GM23338 (cell line): ENCODE results near the gene CDK5RAP1.

Source experiments
- EZH2 ChIP-seq: fragments of 200-600 bp; sonication (generic); IDR thresholded peaks from one replicate; pipeline ENCODE4 v1.8.0; 2017; ENCODE audit warnings: antibody characterized with exemption, mild to moderate bottlenecking, low read depth; ENCODE audit not compliant: unreplicated experiment
- JUNB ChIP-seq: IDR thresholded peaks from one replicate; pipeline ENCODE4 v1.6.1; 2016; ENCODE audit warnings: antibody characterized with exemption; ENCODE audit not compliant: unreplicated experiment
- POLR2AphosphoS5 ChIP-seq: IDR thresholded peaks from 2 replicates; pipeline ENCODE4 v1.6.1; 2016; ENCODE audit warnings: antibody characterized with exemption, low read depth
- STAT1 ChIP-seq: IDR thresholded peaks from one replicate; pipeline ENCODE4 v1.6.1; 2016; ENCODE audit warnings: antibody characterized with exemption; ENCODE audit not compliant: unreplicated experiment
- TF ChIP-seq, protein P1 (sequence below), 2 experiments: fragments of 200-600 bp in 1 of 2; sonication (generic) in 1 of 2; conservative IDR thresholded peaks; 2 replicates each; pipeline versions ENCODE4 v1.5.1 to v1.6.1; 2016 to 2017; ENCODE audit warnings: antibody characterized with exemption in 2 of 2, low read depth in 2 of 2, mild to moderate bottlenecking in 2 of 2, moderate library complexity in 1 of 2
- TF ChIP-seq, protein P2 (sequence below): IDR thresholded peaks from 2 replicates; pipeline ENCODE4 v1.6.1; 2016; ENCODE audit warnings: antibody characterized with exemption

DNA sequence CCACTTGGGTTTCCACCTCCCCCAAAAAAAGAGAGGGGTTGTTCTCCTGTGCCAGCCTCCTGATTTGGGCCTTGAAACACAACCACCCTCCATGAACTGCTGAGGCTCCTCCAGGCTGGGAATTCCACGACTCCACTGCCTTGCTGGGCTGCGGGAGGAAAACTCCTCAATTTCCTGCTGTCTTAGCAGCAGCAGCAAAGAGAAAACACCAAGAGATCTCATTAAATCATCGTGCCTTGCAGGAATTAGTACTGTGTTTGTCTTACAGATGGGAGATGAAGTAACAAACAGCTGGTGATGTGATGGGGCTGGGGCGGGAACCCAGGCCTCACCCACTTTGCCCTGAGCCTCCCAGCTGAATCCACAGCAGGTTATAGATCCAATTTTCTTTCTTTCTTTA, 89.3 kb downstream of the CDK5RAP1 start:
- TF ChIP-seq, protein P1, sequence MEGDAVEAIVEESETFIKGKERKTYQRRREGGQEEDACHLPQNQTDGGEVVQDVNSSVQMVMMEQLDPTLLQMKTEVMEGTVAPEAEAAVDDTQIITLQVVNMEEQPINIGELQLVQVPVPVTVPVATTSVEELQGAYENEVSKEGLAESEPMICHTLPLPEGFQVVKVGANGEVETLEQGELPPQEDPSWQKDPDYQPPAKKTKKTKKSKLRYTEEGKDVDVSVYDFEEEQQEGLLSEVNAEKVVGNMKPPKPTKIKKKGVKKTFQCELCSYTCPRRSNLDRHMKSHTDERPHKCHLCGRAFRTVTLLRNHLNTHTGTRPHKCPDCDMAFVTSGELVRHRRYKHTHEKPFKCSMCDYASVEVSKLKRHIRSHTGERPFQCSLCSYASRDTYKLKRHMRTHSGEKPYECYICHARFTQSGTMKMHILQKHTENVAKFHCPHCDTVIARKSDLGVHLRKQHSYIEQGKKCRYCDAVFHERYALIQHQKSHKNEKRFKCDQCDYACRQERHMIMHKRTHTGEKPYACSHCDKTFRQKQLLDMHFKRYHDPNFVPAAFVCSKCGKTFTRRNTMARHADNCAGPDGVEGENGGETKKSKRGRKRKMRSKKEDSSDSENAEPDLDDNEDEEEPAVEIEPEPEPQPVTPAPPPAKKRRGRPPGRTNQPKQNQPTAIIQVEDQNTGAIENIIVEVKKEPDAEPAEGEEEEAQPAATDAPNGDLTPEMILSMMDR (conservative IDR thresholded peaks at IDR 0.05; ENCODE audit: low read depth in 2 of 2) = no peak
- TF ChIP-seq EZH2 (no peak), POLR2AphosphoS5 (no peak), JUNB (no peak), STAT1 (no peak)
- TF ChIP-seq, protein P2, sequence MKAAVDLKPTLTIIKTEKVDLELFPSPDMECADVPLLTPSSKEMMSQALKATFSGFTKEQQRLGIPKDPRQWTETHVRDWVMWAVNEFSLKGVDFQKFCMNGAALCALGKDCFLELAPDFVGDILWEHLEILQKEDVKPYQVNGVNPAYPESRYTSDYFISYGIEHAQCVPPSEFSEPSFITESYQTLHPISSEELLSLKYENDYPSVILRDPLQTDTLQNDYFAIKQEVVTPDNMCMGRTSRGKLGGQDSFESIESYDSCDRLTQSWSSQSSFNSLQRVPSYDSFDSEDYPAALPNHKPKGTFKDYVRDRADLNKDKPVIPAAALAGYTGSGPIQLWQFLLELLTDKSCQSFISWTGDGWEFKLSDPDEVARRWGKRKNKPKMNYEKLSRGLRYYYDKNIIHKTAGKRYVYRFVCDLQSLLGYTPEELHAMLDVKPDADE = no peak
